HepG2 (cell line): ENCODE results near the gene SYNJ2. TPM values are rescaled to one million over a fixed set of nuclear protein-coding genes. Genes with fewer than 3 reads are reported as not detected.

ENCODE experiments used
- MLXIP ChIP-seq: sonication (generic); formaldehyde crosslinking; IDR thresholded peaks from 2 replicates; pipeline ENCODE4 v1.9.0; 2021; ENCODE audit warnings: missing genetic modification reagents, borderline replicate concordance
- NFAT5 ChIP-seq: sonication (generic); formaldehyde crosslinking; IDR thresholded peaks from 2 replicates; pipeline ENCODE4 v1.4.0; 2020; ENCODE audit warnings: missing genetic modification reagents
- SOX5 ChIP-seq: IDR thresholded peaks from 2 replicates; pipeline ENCODE4 v1.6.1; 2016; ENCODE audit warnings: borderline replicate concordance
- ZNF740 ChIP-seq: sonication (generic); formaldehyde crosslinking; IDR thresholded peaks from 2 replicates; pipeline ENCODE4 v1.4.0; 2020; ENCODE audit warnings: missing genetic modification reagents
- polyA plus RNA-seq, 8 experiments: library from polyadenylated mRNA; depleted of rRNA in 3 of 8; stranded (reverse) in 7 of 8; unstranded in 1 of 8; fragments of >200 nt; fragmentation: Illumina TruSeq in 4 of 8; extraction: Trizol in 4 of 8; gene quantifications; 2 replicates each; pipeline versions ENCODE4 v1.2.1 to v1.2.3, GENCODE V29; 2011 to 2016; ENCODE audit warnings: low read depth in 4 of 8, missing spikeins in 1 of 8, mixed read lengths in 1 of 8; ENCODE audit not compliant: insufficient read depth in 1 of 8
- total RNA-seq, 5 experiments: library from RNA; depleted of rRNA; stranded (reverse); fragments of >200 nt; fragmentation: Illumina TruSeq; extraction: Trizol; gene quantifications; 2 replicates each; pipeline ENCODE4 v1.2.3, GENCODE V29; 2016; ENCODE audit warnings: low read depth in 1 of 5

Gene SYNJ2
- total and polyA plus RNA-seq, 2 of the 13 experiments (the other 11 are each of a cell fraction or from before 2014, with no cell fraction given), result 39.1 to 57.6 TPM

- no peak for TF ChIP-seq MLXIP (CRISPR knock-in tag)
- no peak for TF ChIP-seq NFAT5
- no peak for TF ChIP-seq ZNF740 (CRISPR knock-in tag)
- TF ChIP-seq SOX5 (CRISPR knock-in tag), result no peak
- TF ChIP-seq, all 625 proteins: peak for 18
These were observed 25.3 kb downstream of the SYNJ2 start (continued) for GRCh38 chr6:158006821-158007570.
